HG02642 (cell line): Measurements from ENCODE around the gene C6orf62.
"Not testable (repeated sequence)": the region's sequence is repeated elsewhere in the genome, so short reads cannot be mapped to it uniquely, and the experiment has no call there.

Experiments used
- ATAC-seq: cut with Tn5 transposase; IDR thresholded peaks from one replicate; pipeline ENCODE4 v1.9.1; 2021; ENCODE audit warnings: mild to moderate bottlenecking; ENCODE audit not compliant: unreplicated experiment, poor library complexity

C6orf62 gene

GRCh38 chr6:24743944-24744335, 25.0 kb upstream of the C6orf62 start:
- peak; percentile 33 for ATAC-seq

GRCh38 chr6:24743265-24743943, 24.4 kb upstream of the C6orf62 start:
- peak; percentile 90 for ATAC-seq

DNA sequence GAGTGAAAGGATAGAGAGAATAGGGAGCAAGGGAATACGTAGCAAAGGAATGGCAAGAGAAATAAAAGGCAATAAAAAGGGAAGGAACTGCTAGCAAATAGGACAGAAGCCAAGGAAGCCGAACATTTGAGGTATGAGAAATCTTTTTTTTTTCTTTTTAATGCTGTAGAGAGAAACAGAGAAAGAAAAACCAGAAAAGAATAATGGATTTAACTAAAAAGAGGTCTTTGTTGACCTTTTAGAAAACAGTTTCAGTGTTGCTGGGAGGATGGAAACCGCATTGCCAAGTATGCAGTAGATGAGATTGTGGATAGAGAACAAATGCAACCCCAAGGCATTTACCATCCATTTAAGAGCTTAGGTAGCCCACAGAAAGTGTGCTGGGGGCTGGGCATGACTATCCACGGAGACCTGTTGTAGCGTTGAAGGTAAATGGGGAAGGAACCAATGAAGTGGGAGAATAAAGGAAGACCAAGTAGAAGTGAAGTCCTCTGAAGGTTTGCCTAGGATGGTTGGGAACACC, 23.3 kb upstream of the C6orf62 start:
- ATAC-seq: no peak

GRCh38 chr6:24740861-24741260, 21.9 kb upstream of the C6orf62 start:
- no peak for ATAC-seq

- no peak for ATAC-seq
Observed at GRCh38 chr6:24738741-24739140, 19.8 kb upstream of the C6orf62 start.

DNA sequence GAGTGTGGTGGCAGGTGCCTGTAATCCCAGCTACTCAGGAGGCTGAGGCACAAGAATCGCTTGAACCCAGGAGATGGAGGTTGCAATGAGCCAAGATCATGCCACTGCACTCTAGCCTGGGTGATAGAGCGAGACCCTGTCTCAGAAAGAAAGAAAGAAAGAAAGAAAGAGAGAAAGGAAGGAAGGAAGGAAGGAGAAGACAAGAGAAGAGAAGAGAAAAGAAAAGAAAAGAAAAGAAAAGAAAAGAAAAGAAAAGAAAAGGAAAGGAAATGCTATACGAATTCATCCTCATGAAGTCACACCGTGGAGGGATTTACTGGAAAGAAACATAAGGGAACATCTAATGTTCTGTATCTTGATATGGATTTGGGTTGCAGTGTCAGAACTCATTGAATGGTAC, 15.8 kb upstream of the C6orf62 start:
- not testable (repeated sequence) for ATAC-seq

GRCh38 chr6:24734166-24734565, 15.2 kb upstream of the C6orf62 start:
- no peak for ATAC-seq

GRCh38 chr6:24731456-24732134, 12.6 kb upstream of the C6orf62 start:
- not testable (repeated sequence) for ATAC-seq

DNA sequence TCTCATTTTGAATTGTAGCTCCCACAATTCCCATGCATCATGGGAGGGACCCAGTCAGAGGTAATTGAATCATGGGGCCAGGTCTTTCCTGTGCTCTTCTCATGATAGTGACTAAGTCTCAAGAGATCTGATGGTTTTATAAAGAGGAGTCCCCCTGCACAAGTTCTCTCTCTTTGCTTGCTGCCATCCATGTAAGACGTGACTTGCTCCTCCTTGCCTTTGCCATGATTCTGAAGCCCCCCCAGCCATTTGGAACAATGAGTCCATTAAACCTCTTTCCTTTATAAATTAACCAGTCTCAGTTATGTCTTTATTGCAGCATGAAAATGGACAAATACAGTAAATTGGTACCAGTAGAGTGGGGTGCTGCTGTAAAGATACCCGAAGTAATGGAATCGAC, 11.7 kb upstream of the C6orf62 start:
- ATAC-seq: not testable (repeated sequence)

DNA sequence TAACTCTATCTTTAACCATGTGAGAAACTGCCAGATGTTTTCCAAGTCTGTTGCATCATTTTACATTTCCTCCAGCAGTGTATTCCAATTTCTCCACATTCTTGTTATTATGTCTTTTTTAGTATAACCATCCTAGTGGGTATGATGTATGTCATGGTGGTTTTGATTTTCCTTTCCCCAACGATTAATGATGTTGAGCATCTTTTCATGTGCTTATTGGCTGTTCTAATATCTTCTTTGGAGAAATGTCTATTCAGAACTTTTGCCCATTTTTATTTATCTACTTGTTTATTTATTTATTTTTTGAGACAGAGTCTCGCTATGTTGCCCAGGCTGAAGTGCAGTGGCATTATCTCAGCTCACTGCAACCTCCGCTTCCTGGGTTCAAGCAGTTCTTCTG, 4.3 kb upstream of the C6orf62 start:
- ATAC-seq: no peak

DNA sequence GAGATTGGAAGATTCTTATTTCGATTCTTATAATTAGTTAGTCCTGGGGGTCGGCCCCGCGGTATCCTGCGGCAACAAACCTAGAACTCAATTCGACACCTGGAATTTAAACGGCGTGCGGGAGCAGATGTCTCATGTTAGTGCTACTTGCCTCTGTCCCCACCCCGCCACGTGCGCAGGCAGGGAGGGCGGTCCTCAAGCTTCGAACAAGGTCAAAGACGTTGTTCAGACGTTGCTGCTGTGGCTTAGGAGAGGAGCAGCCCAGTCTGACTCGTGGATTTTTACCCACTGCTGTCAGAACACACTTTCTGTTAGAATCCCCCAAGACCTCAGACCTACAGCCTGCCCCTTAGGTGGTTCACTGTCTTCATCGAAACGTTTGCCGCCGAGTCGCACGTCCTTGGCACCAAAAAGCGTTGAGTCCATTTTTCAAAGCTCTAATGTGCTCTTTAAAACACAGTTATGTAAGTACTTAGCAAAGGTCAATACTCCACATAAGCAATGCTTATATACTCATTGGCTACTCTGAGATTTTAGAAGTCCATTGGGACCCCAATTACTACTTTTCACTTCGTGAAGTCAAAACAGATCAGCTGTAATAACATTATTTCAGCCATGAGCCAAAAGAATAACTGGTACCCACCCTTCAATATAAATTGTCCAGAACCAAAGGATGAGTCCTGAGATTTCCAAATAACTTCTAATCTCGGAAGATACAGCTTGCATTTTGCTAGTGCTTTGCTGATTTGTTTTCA, 2.7 kb upstream of the C6orf62 start:
- ATAC-seq: peak; percentile 44

GRCh38 chr6:24720604-24721460, 1.9 kb upstream of the C6orf62 start:
- ATAC-seq: peak; percentile 88

DNA sequence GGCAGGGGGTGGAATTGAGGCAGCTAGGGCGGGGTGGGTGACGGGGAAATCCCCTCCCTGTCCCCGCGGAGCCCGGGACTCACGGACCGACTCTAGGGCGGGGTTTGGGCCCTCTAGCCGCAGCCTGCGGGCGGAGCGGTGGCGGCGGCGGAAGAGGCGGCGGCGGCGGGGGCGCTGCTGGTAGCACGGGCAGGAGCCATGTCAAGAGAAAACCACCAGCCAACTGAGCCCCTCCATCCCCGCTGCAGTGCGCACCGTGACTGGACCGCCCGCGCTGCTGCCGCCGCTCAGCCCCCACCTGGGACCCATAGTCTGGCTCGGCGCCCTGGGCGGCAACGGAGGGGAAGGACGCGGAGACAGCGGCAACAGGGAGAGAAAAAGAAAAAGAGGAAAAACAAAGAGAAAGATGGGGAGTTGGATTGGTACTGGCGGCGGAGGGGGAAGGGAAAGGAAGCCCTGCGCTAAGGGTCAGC, 1.2 kb upstream of the C6orf62 start:
- ATAC-seq: peak; percentile 23

GRCh38 chr6:24718449-24719124, 367 bp downstream of the C6orf62 start:
- no peak for ATAC-seq

DNA sequence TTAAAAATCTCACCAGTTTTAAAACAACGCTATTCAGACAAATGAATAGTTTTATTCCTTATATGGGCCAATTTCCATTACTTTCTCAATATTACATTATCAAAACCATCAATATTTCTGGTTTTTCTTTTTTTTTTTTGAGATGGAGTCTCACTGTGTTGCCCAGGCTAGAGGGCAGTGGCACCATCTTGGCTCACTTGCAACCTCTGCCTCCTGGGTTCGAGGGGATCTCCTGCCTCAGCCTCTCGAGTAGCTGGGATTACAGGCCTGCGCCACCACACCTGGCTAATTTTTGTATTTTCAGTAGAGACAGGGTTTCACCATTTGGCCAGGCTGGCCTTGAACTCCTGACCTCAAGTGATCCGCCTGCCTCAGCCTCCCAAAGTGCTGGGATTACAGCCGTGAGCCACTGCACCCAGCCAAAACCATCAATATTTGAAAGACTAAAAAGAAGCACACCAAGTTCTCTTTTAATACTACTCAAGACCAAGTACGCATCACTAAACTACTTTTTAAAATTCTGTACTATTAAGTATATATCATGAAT, 2.3 kb downstream of the C6orf62 start:
- ATAC-seq: not testable (repeated sequence)

DNA sequence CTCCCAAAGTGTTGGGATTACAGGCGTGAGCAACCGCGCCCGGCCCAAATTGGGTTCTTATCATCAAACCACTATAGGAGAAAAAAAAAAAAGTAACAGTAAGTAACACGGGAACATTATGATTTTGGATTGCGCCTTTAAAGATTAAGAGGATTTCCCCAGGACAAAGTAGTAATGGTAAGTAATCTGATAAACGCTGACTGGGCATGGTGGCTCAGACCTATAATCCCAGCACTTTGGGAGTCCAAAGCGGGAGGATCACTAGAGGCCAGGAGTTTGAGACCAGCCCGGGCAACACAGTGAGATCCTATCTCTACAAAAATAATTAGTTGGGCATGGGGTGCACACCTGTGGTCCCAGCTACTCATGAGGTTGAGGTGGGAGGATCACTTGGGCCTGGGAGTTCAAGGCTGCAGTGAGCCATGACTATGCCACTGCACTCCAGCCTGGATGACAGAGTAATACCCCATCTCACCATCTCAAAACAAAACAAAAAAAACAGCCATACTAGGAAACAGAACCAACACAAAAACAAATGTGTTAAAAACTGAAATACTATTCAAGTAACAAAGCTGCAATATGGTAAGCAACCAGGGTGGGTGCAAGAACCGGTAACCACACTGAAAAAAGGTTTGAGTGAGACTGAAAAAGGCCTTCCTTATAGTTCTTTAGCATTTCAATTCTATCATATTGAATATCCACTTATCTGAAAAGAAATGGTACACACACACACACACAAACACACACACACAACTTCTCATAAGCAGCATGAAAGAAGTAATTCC, 8.2 kb downstream of the C6orf62 start:
- no peak for ATAC-seq

- no peak for ATAC-seq
Observed at GRCh38 chr6:24709014-24709711, 9.8 kb downstream of the C6orf62 start.

GRCh38 chr6:24708612-24709011, 10.3 kb downstream of the C6orf62 start:
- no peak for ATAC-seq
